ENCODE results near the gene NOXRED1.
"Not testable (repeated sequence)": the region's sequence is repeated elsewhere in the genome, so short reads cannot be mapped to it uniquely, and the experiment has no call there.

NOXRED1 gene

DNA sequence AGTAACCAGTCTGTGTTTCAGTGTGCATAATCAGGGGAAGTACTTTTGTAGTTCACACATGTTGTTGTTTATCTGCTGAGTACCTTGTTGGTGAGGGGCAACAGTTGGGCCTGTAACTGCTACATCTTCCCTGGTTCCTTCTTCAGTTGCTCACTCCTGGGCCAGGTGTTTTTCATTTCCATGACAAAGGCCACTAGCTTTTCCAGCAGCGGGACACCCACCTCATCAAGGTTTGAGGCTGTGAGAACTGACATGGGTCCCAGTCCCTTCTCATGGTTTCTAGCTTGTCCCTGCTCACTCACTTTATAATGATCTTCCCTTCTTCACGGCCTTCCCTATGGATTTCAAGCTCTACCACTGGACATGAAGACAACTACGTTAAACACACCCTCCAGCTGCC lies 1.5 kb upstream of the NOXRED1 start:
- Histone ChIP-seq H3K9ac (ENCODE audit: low read depth, low read length, poor library complexity, severe bottlenecking) (no peak overlapping the region), H3K36me3 (ENCODE audit: insufficient read depth, low read length) (peaks cover 46% of the 10 kb centered on the region; the same call in 1 of the 2 replicates), H4K20me1 (ENCODE audit: insufficient read depth, low read length, poor library complexity, severe bottlenecking) (no peaks in the 10 kb centered on the region), H3K9me2 (replicated peaks; ENCODE audit: low read depth, low read length) (no peaks in the 10 kb centered on the region), H3K9me3 (ENCODE audit: insufficient read depth, low read depth, low read length) (peaks cover 1% of the 10 kb centered on the region; the same call in 1 of the 2 replicates), H3F3A (ENCODE audit: low read depth) (no peaks in the 10 kb centered on the region), H3K27me3 (ENCODE audit: insufficient read depth, low read length, poor library complexity, severe bottlenecking) (no peaks in the 10 kb centered on the region), H3K4me3 (ENCODE audit: low read length, poor library complexity, severe bottlenecking) (no peak overlapping the region), H3K4me1 (ENCODE audit: insufficient read depth, low read length, poor library complexity, severe bottlenecking) (no peaks in the 10 kb centered on the region), H3K79me2 (ENCODE audit: insufficient read depth, low read length) (no peaks in the 10 kb centered on the region), H3K4me2 (ENCODE audit: low read depth, low read length, poor library complexity, severe bottlenecking) (no peak overlapping the region), H2AFZ (ENCODE audit: low read length) (no peak overlapping the region)
- TF ChIP-seq, protein P1, sequence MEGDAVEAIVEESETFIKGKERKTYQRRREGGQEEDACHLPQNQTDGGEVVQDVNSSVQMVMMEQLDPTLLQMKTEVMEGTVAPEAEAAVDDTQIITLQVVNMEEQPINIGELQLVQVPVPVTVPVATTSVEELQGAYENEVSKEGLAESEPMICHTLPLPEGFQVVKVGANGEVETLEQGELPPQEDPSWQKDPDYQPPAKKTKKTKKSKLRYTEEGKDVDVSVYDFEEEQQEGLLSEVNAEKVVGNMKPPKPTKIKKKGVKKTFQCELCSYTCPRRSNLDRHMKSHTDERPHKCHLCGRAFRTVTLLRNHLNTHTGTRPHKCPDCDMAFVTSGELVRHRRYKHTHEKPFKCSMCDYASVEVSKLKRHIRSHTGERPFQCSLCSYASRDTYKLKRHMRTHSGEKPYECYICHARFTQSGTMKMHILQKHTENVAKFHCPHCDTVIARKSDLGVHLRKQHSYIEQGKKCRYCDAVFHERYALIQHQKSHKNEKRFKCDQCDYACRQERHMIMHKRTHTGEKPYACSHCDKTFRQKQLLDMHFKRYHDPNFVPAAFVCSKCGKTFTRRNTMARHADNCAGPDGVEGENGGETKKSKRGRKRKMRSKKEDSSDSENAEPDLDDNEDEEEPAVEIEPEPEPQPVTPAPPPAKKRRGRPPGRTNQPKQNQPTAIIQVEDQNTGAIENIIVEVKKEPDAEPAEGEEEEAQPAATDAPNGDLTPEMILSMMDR (conservative IDR thresholded peaks at IDR 0.05; ENCODE audit: low read length): no peak
- no peak for TF ChIP-seq EZH2phosphoT487 (IDR thresholded peaks at IDR 0.05; ENCODE audit: borderline replicate concordance)

DNA sequence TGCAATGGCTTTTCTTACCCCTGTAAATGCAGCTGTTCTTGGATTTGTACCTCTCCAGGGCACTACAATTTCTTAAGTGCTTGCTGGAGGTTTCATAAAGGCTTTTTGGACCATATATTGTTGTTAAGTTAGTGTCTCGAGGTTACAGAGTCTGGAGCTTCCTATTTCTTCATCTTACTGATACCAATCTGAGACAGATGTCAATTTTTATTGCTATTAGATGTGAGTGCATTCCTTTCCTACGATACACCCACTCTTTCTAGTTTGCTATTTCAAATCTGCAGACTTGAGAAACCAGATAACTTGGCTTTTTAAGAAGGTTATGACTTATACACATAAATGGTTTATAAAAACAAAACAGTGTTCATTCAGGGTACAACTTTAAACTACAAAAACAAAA lies 2.1 kb downstream of the NOXRED1 start:
- Histone ChIP-seq H3K9me3 (ENCODE audit: insufficient read depth, low read depth, low read length) (peaks cover 7% of the 10 kb centered on the region; the same call in 1 of the 2 replicates), H3K9me2 (replicated peaks; ENCODE audit: low read depth, low read length) (no peaks in the 10 kb centered on the region), H3K4me1 (ENCODE audit: insufficient read depth, low read length, poor library complexity, severe bottlenecking) (no peaks in the 10 kb centered on the region), H4K20me1 (ENCODE audit: insufficient read depth, low read length, poor library complexity, severe bottlenecking) (no peaks in the 10 kb centered on the region), H3K9ac (ENCODE audit: low read depth, low read length, poor library complexity, severe bottlenecking) (no peak overlapping the region), H3K27me3 (ENCODE audit: insufficient read depth, low read length, poor library complexity, severe bottlenecking) (no peaks in the 10 kb centered on the region), H3K4me3 (ENCODE audit: low read length, poor library complexity, severe bottlenecking) (no peak overlapping the region), H3K4me2 (ENCODE audit: low read depth, low read length, poor library complexity, severe bottlenecking) (no peak overlapping the region), H2AFZ (ENCODE audit: low read length) (no peak overlapping the region), H3K79me2 (ENCODE audit: insufficient read depth, low read length) (no peaks in the 10 kb centered on the region), H3F3A (ENCODE audit: low read depth) (no peaks in the 10 kb centered on the region), H3K36me3 (ENCODE audit: insufficient read depth, low read length) (peaks cover 12% of the 10 kb centered on the region; the same call in 1 of the 2 replicates)
- TF ChIP-seq, protein P1 (conservative IDR thresholded peaks at IDR 0.05; ENCODE audit: low read length): no peak
- no peak for TF ChIP-seq EZH2phosphoT487 (IDR thresholded peaks at IDR 0.05; ENCODE audit: borderline replicate concordance)

DNA sequence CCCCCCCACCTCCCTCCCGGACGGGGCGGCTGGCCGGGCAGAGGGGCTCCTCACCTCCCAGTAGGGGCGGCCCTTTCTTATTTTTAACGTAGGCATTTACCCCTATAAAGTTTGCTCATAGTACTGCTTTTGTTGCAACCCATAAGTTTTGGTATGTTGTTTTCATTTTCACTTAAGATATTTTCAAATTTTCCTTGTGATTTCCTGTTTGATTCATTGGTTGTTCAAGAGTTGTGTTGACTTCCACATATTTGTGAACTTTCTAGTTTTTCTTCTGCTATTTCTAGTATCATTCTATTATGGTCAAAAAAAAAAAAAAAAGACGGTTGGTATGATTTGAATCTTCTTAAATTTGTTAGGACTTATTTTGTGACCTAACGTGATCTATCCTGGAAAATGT lies 6.5 kb downstream of the NOXRED1 start:
- no peaks in the 10 kb centered on the region for H3K9me2 ChIP-seq (replicated peaks; ENCODE audit: low read depth, low read length)
- no peak for TF ChIP-seq EZH2phosphoT487 (IDR thresholded peaks at IDR 0.05; ENCODE audit: borderline replicate concordance)
- TF ChIP-seq, protein P1 (conservative IDR thresholded peaks at IDR 0.05; ENCODE audit: low read length): no peak

DNA sequence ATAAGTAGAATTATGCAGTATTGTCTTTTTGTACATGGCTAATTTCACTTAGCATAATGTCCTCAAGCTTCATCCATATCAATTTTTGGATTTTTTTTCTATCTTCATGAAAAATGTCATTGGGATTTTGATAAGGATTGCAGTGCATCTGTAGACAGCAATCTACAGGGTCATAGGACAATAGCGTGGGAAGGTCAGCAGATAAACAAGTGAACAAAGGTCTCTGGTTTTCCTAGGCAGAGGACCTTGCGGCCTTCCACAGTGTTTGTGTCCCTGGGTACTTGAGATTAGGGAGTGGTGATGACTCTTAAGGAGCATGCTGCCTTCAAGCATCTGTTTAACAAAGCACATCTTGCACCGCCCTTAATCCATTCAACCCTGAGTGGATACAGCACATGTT lies 7.2 kb downstream of the NOXRED1 start:
- not testable (repeated sequence) for H3F3A ChIP-seq (ENCODE audit: low read depth); H3K27me3 ChIP-seq (ENCODE audit: insufficient read depth, low read length, poor library complexity, severe bottlenecking); H3K9ac ChIP-seq (ENCODE audit: low read depth, low read length, poor library complexity, severe bottlenecking); H3K4me2 ChIP-seq (ENCODE audit: low read depth, low read length, poor library complexity, severe bottlenecking); H3K79me2 ChIP-seq (ENCODE audit: insufficient read depth, low read length); H3K36me3 ChIP-seq (ENCODE audit: insufficient read depth, low read length); H3K4me3 ChIP-seq (ENCODE audit: low read length, poor library complexity, severe bottlenecking); H2AFZ ChIP-seq (ENCODE audit: low read length); H3K9me3 ChIP-seq (ENCODE audit: insufficient read depth, low read depth, low read length); H3K9me2 ChIP-seq (replicated peaks; ENCODE audit: low read depth, low read length); H4K20me1 ChIP-seq (ENCODE audit: insufficient read depth, low read length, poor library complexity, severe bottlenecking); H3K4me1 ChIP-seq (ENCODE audit: insufficient read depth, low read length, poor library complexity, severe bottlenecking)

More for the DNA sequence above, 6.5 kb downstream of the NOXRED1 start:
- Histone ChIP-seq H3K4me3 (ENCODE audit: low read length, poor library complexity, severe bottlenecking) (no peak overlapping the region), H3K9me3 (ENCODE audit: insufficient read depth, low read depth, low read length) (peaks cover 7% of the 10 kb centered on the region; the same call in 1 of the 2 replicates), H3K27me3 (ENCODE audit: insufficient read depth, low read length, poor library complexity, severe bottlenecking) (no peaks in the 10 kb centered on the region), H3K9ac (ENCODE audit: low read depth, low read length, poor library complexity, severe bottlenecking) (no peak overlapping the region), H2AFZ (ENCODE audit: low read length) (no peak overlapping the region), H3K36me3 (ENCODE audit: insufficient read depth, low read length) (no peaks in the 10 kb centered on the region), H3K79me2 (ENCODE audit: insufficient read depth, low read length) (no peaks in the 10 kb centered on the region), H3K4me2 (ENCODE audit: low read depth, low read length, poor library complexity, severe bottlenecking) (no peak overlapping the region), H3F3A (ENCODE audit: low read depth) (no peaks in the 10 kb centered on the region), H3K4me1 (ENCODE audit: insufficient read depth, low read length, poor library complexity, severe bottlenecking) (no peaks in the 10 kb centered on the region), H4K20me1 (ENCODE audit: insufficient read depth, low read length, poor library complexity, severe bottlenecking) (no peaks in the 10 kb centered on the region)

DNA sequence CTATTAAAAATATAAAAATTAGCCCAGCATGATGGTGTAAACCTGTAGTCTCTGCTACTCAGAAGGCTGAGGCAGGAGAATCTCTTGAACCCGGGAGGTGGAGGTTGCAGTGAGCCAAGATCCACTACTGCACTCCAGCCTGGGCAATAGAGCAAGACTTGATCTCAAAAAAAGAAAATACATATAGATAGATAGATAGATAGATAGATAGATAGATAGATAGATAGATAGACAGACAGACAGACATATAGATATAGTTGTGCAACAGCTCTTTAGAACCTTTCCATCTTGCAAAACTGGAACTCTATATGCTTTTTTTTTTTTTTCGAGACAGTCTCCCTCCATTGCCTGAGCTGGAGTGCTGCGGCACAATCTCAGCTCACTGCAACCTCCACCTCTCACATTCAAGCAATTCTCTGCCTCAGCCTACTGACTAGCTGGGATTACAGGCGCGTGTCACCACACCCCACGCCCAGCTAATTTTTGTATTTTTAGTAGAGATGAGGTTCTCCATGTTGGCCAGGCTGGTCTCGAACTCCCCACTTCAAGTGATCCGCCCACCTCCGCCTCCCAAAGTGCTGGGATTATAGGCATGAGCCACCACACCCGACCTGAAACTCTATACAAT lies 7.8 kb downstream of the NOXRED1 start:
- not testable (repeated sequence) for H3K79me2 ChIP-seq (ENCODE audit: insufficient read depth, low read length); H3K27me3 ChIP-seq (ENCODE audit: insufficient read depth, low read length, poor library complexity, severe bottlenecking); H3K4me1 ChIP-seq (ENCODE audit: insufficient read depth, low read length, poor library complexity, severe bottlenecking); H3K9me2 ChIP-seq (replicated peaks; ENCODE audit: low read depth, low read length); H3K9ac ChIP-seq (ENCODE audit: low read depth, low read length, poor library complexity, severe bottlenecking); H3K9me3 ChIP-seq (ENCODE audit: insufficient read depth, low read depth, low read length); H3K4me3 ChIP-seq (ENCODE audit: low read length, poor library complexity, severe bottlenecking); H4K20me1 ChIP-seq (ENCODE audit: insufficient read depth, low read length, poor library complexity, severe bottlenecking); H2AFZ ChIP-seq (ENCODE audit: low read length); H3F3A ChIP-seq (ENCODE audit: low read depth); H3K36me3 ChIP-seq (ENCODE audit: insufficient read depth, low read length); H3K4me2 ChIP-seq (ENCODE audit: low read depth, low read length, poor library complexity, severe bottlenecking)

All from Loucy (cell line).